Measurements from ENCODE around the gene CCDC126.

- TF ChIP-seq POLR2A (IDR thresholded peaks at IDR 0.05; ENCODE audit: low read length) (no peak), GATA1 (IDR thresholded peaks at IDR 0.05; ENCODE audit: low read depth, low read length) (no peak)
Measured at GRCh38 chr7:23661385-23661784, 64.2 kb downstream of the CCDC126 start.

All from erythroblast (primary cell).